Measurements from ENCODE around the gene GPR37. TPM values are rescaled to one million over a fixed set of nuclear protein-coding genes. Genes with fewer than 3 reads are reported as not detected.

The GPR37 gene
- total RNA-seq, 8 experiments from 2014 or later, result 0.24 to 23.3 (median 1.3) TPM

DNA sequence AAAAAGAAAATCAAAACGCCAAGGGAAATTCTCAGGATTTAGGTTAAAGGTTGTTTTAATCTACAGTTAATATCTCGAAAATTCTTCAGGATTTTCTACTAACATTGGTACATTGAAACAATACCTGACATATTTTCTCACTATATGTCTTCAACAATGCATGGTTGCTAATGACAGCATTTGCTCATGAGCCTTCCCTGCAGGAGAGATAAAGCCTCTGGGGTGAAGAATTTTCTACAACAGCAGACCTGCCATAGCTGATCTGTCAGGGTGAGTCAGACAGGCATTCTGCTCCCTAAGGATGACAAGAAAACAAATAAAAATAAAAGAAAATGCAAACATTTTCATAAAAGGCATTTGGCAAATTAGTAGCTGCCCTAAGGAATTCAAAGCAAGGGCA is 11.7 kb upstream of the GPR37 start:
- ATAC-seq (replicated peaks in 6 of 8), result peak in 2 of 8 experiments; percentile 25 to 63
- in situ Hi-C loops (cut with MboI; ENCODE audit: low pct_unique_long_range_greater_than_20kb in 2 of 9, low sequenced_read_pairs in 9 of 9, unreplicated experiment in 9 of 9), result loop anchor here in 6 of 9 experiments (25.0 kb wide), 1 partner anchor 615 kb away; no protein-coding TSS in a partner anchor
- Histone ChIP-seq H3K27ac (no peak overlapping the region), H3K4me3 (no peak overlapping the region), H3K4me1 (replicated peaks in 1 of 2) (no peaks in the 10 kb centered on the region)
- 4 to 83% (median 64%) methylated on average over 2 of the region's 2 CpGs for WGBS, 10 experiments

GRCh38 chr7:124776153-124776552 is 10.6 kb upstream of the GPR37 start:
- 0 to 85% (median 58%) methylated on average over 1 to 2 of the region's 2 CpGs for WGBS, 10 experiments
- in situ Hi-C loops (cut with MboI; ENCODE audit: low pct_unique_long_range_greater_than_20kb in 2 of 9, low sequenced_read_pairs in 9 of 9, unreplicated experiment in 9 of 9), result loop anchor here in 6 of 9 experiments (25.0 kb wide), 1 partner anchor 614 kb away; no protein-coding TSS in a partner anchor
- Histone ChIP-seq H3K27ac (no peak overlapping the region), H3K4me1 (replicated peaks in 1 of 2) (no peaks in the 10 kb centered on the region), H3K4me3 (no peak overlapping the region)
- no peak for ATAC-seq (replicated peaks in 6 of 8)

- H3K4me3 ChIP-seq, result no peak overlapping the region
- no peak overlapping the region for H3K27ac ChIP-seq
- in situ Hi-C loops (cut with MboI; ENCODE audit: low pct_unique_long_range_greater_than_20kb in 2 of 9, low sequenced_read_pairs in 9 of 9, unreplicated experiment in 9 of 9), result loop anchor here in 6 of 9 experiments (25.0 kb wide), 1 partner anchor 613 kb away; no protein-coding TSS in a partner anchor
- H3K4me1 ChIP-seq (replicated peaks in 1 of 2), result no peaks in the 10 kb centered on the region
- ATAC-seq (replicated peaks in 6 of 8), result no peak
Observed at GRCh38 chr7:124775422-124775821, 9.8 kb upstream of the GPR37 start.

DNA sequence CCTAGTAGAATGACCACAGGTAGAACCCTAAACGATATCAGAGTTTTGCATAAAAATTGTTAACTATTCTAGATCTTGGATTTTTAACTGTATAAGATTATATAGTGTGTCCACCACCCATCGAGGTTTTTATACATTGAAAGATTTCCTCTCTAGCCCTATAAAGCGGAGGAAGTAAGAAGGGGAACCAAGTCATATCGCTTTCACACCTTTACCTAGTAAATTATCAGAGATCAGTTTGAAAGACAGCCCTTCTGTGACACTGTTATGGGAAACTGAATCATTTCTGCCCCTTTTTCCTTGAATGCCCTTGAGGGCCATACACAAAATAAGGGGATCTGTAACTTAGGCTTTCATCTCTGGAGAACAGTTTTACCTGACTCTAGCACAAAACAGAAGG is 8.3 kb upstream of the GPR37 start:
- Histone ChIP-seq H3K4me3 (no peak overlapping the region), H3K4me1 (replicated peaks in 1 of 2) (no peaks in the 10 kb centered on the region), H3K27ac (no peak overlapping the region)
- no peak for ATAC-seq (replicated peaks in 6 of 8)
- in situ Hi-C loops (cut with MboI; ENCODE audit: low pct_unique_long_range_greater_than_20kb in 2 of 9, low sequenced_read_pairs in 9 of 9, unreplicated experiment in 9 of 9), result no loop called here
- WGBS, 10 experiments, result 0 to 93% (median 69%) methylated on average over 1 to 4 of the region's 4 CpGs; no CpG with 5 or more reads in 1 of the 10 experiments

GRCh38 chr7:124773339-124773738 is 7.7 kb upstream of the GPR37 start:
- WGBS, 10 experiments, result 0 to 100% (median 89%) methylated on average over 1 to 3 of the region's 3 CpGs; no CpG with 5 or more reads in 2 of the 10 experiments
- Histone ChIP-seq H3K4me3 (no peak overlapping the region), H3K27ac (no peak overlapping the region), H3K4me1 (replicated peaks in 1 of 2) (no peaks in the 10 kb centered on the region)
- in situ Hi-C loops (cut with MboI; ENCODE audit: low pct_unique_long_range_greater_than_20kb in 2 of 9, low sequenced_read_pairs in 9 of 9, unreplicated experiment in 9 of 9), result no loop called here
- ATAC-seq (replicated peaks in 6 of 8), result no peak

DNA sequence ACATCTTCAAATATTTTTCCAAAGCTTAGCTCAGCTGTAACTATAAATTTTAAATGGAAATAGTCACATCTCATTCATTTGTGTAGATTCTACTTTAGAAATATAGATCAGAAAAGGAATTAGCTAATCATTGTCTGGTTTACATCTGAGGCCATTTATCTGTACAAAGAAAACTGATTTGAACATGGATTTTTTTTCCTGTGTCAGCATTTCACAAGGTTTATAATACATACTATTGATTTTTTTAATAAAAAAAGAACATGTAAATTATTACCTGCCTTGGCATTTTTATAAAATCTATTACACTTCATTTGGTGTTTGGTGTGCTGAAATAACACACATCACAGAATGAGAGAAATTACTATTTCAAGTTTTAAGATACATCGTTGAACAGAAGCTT is 3.5 kb upstream of the GPR37 start:
- Histone ChIP-seq H3K27ac (no peak overlapping the region), H3K4me1 (replicated peaks in 1 of 2) (peaks cover 0 to 1% of the 10 kb centered on the region in 2 donors), H3K4me3 (no peak overlapping the region)
- 31 to 100% (median 90%) methylated on average over 1 of the region's 1 CpG; no CpG with 5 or more reads in 2 of the 10 experiments for WGBS, 10 experiments
- in situ Hi-C loops (cut with MboI; ENCODE audit: low pct_unique_long_range_greater_than_20kb in 2 of 9, low sequenced_read_pairs in 9 of 9, unreplicated experiment in 9 of 9), result no loop called here
- ATAC-seq (replicated peaks in 6 of 8), result no peak

DNA sequence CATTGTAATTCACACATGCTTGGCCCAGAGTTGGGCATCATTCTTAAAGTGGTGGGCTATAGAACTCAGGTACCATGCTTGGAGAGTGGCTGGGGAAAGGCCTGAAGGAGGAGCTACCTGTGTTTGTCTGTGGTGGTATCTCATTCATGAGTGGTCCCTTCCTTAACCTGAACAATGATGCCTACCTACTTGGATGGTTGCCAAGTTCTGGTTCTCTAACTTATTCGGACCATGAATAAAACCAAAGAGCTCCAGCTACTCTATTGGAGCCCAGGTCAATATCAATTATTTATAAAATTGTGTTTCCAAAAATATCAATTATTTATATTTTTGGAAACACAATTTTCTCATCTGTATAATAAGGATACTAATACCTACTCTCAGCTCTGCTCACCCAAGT is 2.9 kb upstream of the GPR37 start:
- Histone ChIP-seq H3K4me1 (replicated peaks in 1 of 2) (peaks cover 0 to 6% of the 10 kb centered on the region in 2 donors), H3K4me3 (no peak overlapping the region), H3K27ac (no peak overlapping the region)
- 13 to 100% (median 81%) methylated on average over 1 of the region's 1 CpG; no CpG with 5 or more reads in 2 of the 10 experiments for WGBS, 10 experiments
- no peak for ATAC-seq (replicated peaks in 6 of 8)
- in situ Hi-C loops (cut with MboI; ENCODE audit: low pct_unique_long_range_greater_than_20kb in 2 of 9, low sequenced_read_pairs in 9 of 9, unreplicated experiment in 9 of 9), result no loop called here

GRCh38 chr7:124764847-124765400 is 668 bp downstream of the GPR37 start:
- ATAC-seq (replicated peaks in 6 of 8), result peak in 1 of 8 experiments; percentile 3
- in situ Hi-C loops (cut with MboI; ENCODE audit: low pct_unique_long_range_greater_than_20kb in 2 of 9, low sequenced_read_pairs in 9 of 9, unreplicated experiment in 9 of 9), result no loop called here
- peak overlapping the region; percentile 40 to 74 (median 51) for H3K4me3 ChIP-seq
- peaks cover 0 to 6% of the 10 kb centered on the region in 2 donors for H3K4me1 ChIP-seq (replicated peaks in 1 of 2)
- 0 to 6% (median 1%) methylated on average over 2 to 16 of the region's 26 CpGs; no CpG with 5 or more reads in 5 of the 10 experiments for WGBS, 10 experiments
- no peak overlapping the region for H3K27ac ChIP-seq

DNA sequence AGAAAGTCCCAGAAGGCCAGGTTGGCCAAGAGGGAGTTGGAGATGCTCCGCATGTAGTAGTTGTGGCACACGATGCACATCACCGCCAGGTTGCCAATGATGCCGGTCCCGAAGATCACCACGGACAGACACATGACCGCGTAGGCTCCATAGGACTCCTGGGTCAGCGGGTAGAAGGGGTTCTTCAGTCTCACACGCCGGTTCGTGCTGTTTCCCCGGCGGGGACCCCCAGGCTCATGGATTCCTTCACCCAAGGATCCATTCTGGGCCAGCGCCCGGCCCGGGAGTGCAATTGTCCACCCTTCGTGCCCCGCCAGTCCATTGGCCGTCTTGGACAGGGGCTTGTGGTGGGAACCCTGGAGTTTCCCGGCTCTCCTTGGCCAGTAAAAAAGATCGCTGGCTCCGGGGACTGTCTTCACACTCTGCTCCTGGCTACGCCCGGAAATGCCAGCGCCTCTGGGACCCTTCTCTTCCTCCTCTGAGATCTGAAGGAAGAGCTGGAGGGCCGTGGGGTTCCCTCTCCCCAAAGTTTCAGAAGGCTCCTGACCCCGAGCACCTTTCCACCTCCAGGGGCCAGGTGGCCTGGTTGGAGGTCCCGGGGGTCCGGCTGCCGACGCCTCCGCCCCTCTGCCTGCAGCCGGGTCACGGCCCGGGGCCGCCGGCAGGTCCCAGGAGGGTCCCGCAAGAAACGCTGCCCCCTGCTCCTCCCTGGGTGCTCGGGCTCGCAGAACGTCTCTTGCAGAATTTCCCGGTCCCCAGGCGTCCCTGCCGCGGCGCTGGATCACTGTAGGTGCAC is 1.3 kb downstream of the GPR37 start:
- no peak for ATAC-seq (replicated peaks in 6 of 8)
- in situ Hi-C loops (cut with MboI; ENCODE audit: low pct_unique_long_range_greater_than_20kb in 2 of 9, low sequenced_read_pairs in 9 of 9, unreplicated experiment in 9 of 9), result no loop called here
- peak overlapping the region; percentile 40 to 74 (median 51) for H3K4me3 ChIP-seq
- peaks cover 0 to 6% of the 10 kb centered on the region in 2 donors for H3K4me1 ChIP-seq (replicated peaks in 1 of 2)
- 0 to 71% (median 6%) methylated on average over 6 to 12 of the region's 48 CpGs; no CpG with 5 or more reads in 6 of the 10 experiments for WGBS, 10 experiments
- no peak overlapping the region for H3K27ac ChIP-seq

GRCh38 chr7:124762611-124763143 is 2.9 kb downstream of the GPR37 start:
- H3K27ac ChIP-seq, result no peak overlapping the region
- peak in 1 of 8 experiments; percentile 64 for ATAC-seq (replicated peaks in 6 of 8)
- in situ Hi-C loops (cut with MboI; ENCODE audit: low pct_unique_long_range_greater_than_20kb in 2 of 9, low sequenced_read_pairs in 9 of 9, unreplicated experiment in 9 of 9), result no loop called here
- H3K4me1 ChIP-seq (replicated peaks in 1 of 2), result peaks cover 0 to 6% of the 10 kb centered on the region in 2 donors
- no peak overlapping the region for H3K4me3 ChIP-seq
- WGBS, 10 experiments, result 17 to 92% (median 70%) methylated on average over 1 to 4 of the region's 4 CpGs; no CpG with 5 or more reads in 1 of the 10 experiments

- in situ Hi-C loops (cut with MboI; ENCODE audit: low pct_unique_long_range_greater_than_20kb in 2 of 9, low sequenced_read_pairs in 9 of 9, unreplicated experiment in 9 of 9), result no loop called here
- Histone ChIP-seq H3K4me3 (no peak overlapping the region), H3K4me1 (replicated peaks in 1 of 2) (peaks cover 0 to 6% of the 10 kb centered on the region in 2 donors), H3K27ac (no peak overlapping the region)
- ATAC-seq (replicated peaks in 6 of 8), result no peak
- WGBS, 10 experiments, result 0 to 96% (median 53%) methylated on average over 1 to 2 of the region's 2 CpGs
Observed at GRCh38 chr7:124761164-124761715, 4.4 kb downstream of the GPR37 start.

- no peak for ATAC-seq (replicated peaks in 6 of 8)
- in situ Hi-C loops (cut with MboI; ENCODE audit: low pct_unique_long_range_greater_than_20kb in 2 of 9, low sequenced_read_pairs in 9 of 9, unreplicated experiment in 9 of 9), result no loop called here
- 0 to 100% (median 90%) methylated on average over 1 to 2 of the region's 2 CpGs for WGBS, 10 experiments
- Histone ChIP-seq H3K4me3 (no peak overlapping the region), H3K4me1 (replicated peaks in 1 of 2) (no peaks in the 10 kb centered on the region), H3K27ac (no peak overlapping the region)
Observed at GRCh38 chr7:124758327-124758726, 7.3 kb downstream of the GPR37 start.

Data from motor neuron (in vitro differentiated cells).